ENCODE results near the gene PTGFRN.
"Not testable (repeated sequence)": the region's sequence is repeated elsewhere in the genome, so short reads cannot be mapped to it uniquely, and the experiment has no call there.

PTGFRN gene

DNA sequence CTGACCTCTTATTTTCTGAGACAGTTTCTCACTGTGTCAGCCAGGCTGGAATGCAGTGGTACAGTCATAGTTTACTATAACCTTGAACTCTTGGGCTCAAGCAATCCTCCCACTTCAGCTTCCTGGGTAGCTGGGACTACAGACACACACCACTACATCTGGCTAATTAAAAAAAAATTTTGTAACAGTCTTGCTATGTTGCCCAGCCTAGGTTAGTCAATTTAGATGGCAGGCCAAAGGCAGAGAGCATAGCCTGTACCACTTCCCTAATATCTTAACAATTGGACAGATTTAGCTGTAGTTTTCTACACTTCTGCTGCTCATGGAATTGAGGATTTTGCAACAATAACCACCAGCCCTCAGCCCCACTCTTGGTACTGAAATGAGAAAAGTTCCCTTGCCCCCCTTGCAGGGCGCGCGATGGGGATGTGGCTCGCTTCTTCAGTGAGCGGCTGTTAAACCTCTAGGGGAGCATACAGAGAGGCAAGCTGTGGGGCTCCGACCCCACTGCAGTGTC is 34.9 kb upstream of the PTGFRN start:
- Histone ChIP-seq H3K9me3 (ENCODE audit: control insufficient read depth in 2 of 2, low read length in 2 of 2) (no peaks in the 10 kb centered on the region), H3K27me3 (ENCODE audit: control insufficient read depth in 2 of 2, insufficient read depth in 2 of 2, low read length in 2 of 2) (peaks cover 0 to 3% of the 10 kb centered on the region in 2 donors), H3K27ac (ENCODE audit: low read depth in 2 of 2, low read length in 2 of 2) (no peak overlapping the region), H3K4me1 (ENCODE audit: control insufficient read depth in 2 of 2, insufficient read depth in 2 of 2, low read length in 2 of 2) (peaks cover 6 to 20% of the 10 kb centered on the region in 2 donors), H3K4me3 (ENCODE audit: low read length in 2 of 2) (no peak overlapping the region), H3K36me3 (ENCODE audit: control insufficient read depth in 2 of 2, insufficient read depth in 2 of 2, low read length in 2 of 2) (no peaks in the 10 kb centered on the region), H3K9ac (ENCODE audit: low read depth in 1 of 2, low read length in 2 of 2) (no peak overlapping the region)

DNA sequence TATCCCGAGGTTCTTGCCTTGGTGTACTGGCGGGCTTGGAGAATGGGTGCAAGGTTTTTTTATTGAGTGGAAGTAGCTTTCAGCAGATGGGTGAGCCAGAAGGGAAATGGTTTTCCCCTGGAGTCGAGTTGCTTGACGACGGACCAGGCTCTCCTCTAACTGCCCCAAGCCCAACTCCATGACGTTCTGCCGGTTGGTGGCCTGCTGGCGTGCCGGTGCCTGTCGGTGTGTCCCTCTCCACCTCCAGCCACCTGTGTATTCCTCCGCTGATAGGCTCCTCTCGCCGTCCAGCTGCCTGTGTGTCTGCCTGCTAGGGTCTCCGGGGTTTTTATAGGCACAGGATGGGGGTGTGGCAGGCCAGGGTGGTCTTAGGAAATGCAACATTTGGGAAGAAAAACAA is 34.3 kb upstream of the PTGFRN start:
- Histone ChIP-seq H3K9me3 (ENCODE audit: control insufficient read depth in 2 of 2, low read length in 2 of 2) (no peaks in the 10 kb centered on the region), H3K9ac (ENCODE audit: low read depth in 1 of 2, low read length in 2 of 2) (no peak overlapping the region), H3K27ac (ENCODE audit: low read depth in 2 of 2, low read length in 2 of 2) (no peak overlapping the region), H3K4me1 (ENCODE audit: control insufficient read depth in 2 of 2, insufficient read depth in 2 of 2, low read length in 2 of 2) (peaks cover 6 to 17% of the 10 kb centered on the region in 2 donors), H3K27me3 (ENCODE audit: control insufficient read depth in 2 of 2, insufficient read depth in 2 of 2, low read length in 2 of 2) (peaks cover 0 to 3% of the 10 kb centered on the region in 2 donors), H3K4me3 (ENCODE audit: low read length in 2 of 2) (no peak overlapping the region), H3K36me3 (ENCODE audit: control insufficient read depth in 2 of 2, insufficient read depth in 2 of 2, low read length in 2 of 2) (no peaks in the 10 kb centered on the region)

- not testable (repeated sequence) for H3K9ac ChIP-seq (ENCODE audit: low read depth in 1 of 2, low read length in 2 of 2); H3K27ac ChIP-seq (ENCODE audit: low read depth in 2 of 2, low read length in 2 of 2); H3K27me3 ChIP-seq (ENCODE audit: control insufficient read depth in 2 of 2, insufficient read depth in 2 of 2, low read length in 2 of 2); H3K4me3 ChIP-seq (ENCODE audit: low read length in 2 of 2); H3K36me3 ChIP-seq (ENCODE audit: control insufficient read depth in 2 of 2, insufficient read depth in 2 of 2, low read length in 2 of 2); H3K9me3 ChIP-seq (ENCODE audit: control insufficient read depth in 2 of 2, low read length in 2 of 2)
- H3K4me1 ChIP-seq (ENCODE audit: control insufficient read depth in 2 of 2, insufficient read depth in 2 of 2, low read length in 2 of 2): peaks cover 6 to 13% of the 10 kb centered on the region in 2 donors
Measured at GRCh38 chr1:116875946-116876345, 33.8 kb upstream of the PTGFRN start.

GRCh38 chr1:116877141-116877818 is 32.4 kb upstream of the PTGFRN start:
- Histone ChIP-seq H3K4me1 (ENCODE audit: control insufficient read depth in 2 of 2, insufficient read depth in 2 of 2, low read length in 2 of 2) (peaks cover 6 to 13% of the 10 kb centered on the region in 2 donors), H3K27me3 (ENCODE audit: control insufficient read depth in 2 of 2, insufficient read depth in 2 of 2, low read length in 2 of 2) (peaks cover 0 to 3% of the 10 kb centered on the region in 2 donors), H3K9ac (ENCODE audit: low read depth in 1 of 2, low read length in 2 of 2) (no peak overlapping the region), H3K36me3 (ENCODE audit: control insufficient read depth in 2 of 2, insufficient read depth in 2 of 2, low read length in 2 of 2) (no peaks in the 10 kb centered on the region), H3K27ac (ENCODE audit: low read depth in 2 of 2, low read length in 2 of 2) (peak overlapping the region in 1 of 2 donors; percentile 34), H3K4me3 (ENCODE audit: low read length in 2 of 2) (no peak overlapping the region), H3K9me3 (ENCODE audit: control insufficient read depth in 2 of 2, low read length in 2 of 2) (no peaks in the 10 kb centered on the region)

GRCh38 chr1:116878804-116879477 is 30.8 kb upstream of the PTGFRN start:
- peak overlapping the region; percentile 34 to 58 for H3K4me3 ChIP-seq (ENCODE audit: low read length in 2 of 2)
- no peak overlapping the region for H3K9ac ChIP-seq (ENCODE audit: low read depth in 1 of 2, low read length in 2 of 2)
- H3K4me1 ChIP-seq (ENCODE audit: control insufficient read depth in 2 of 2, insufficient read depth in 2 of 2, low read length in 2 of 2): peaks cover 6 to 13% of the 10 kb centered on the region in 2 donors
- H3K36me3 ChIP-seq (ENCODE audit: control insufficient read depth in 2 of 2, insufficient read depth in 2 of 2, low read length in 2 of 2): no peaks in the 10 kb centered on the region
- peaks cover 0 to 2% of the 10 kb centered on the region in 2 donors for H3K27me3 ChIP-seq (ENCODE audit: control insufficient read depth in 2 of 2, insufficient read depth in 2 of 2, low read length in 2 of 2)
- no peak overlapping the region for H3K27ac ChIP-seq (ENCODE audit: low read depth in 2 of 2, low read length in 2 of 2)
- no peaks in the 10 kb centered on the region for H3K9me3 ChIP-seq (ENCODE audit: control insufficient read depth in 2 of 2, low read length in 2 of 2)

- peaks cover 6 to 13% of the 10 kb centered on the region in 2 donors for H3K4me1 ChIP-seq (ENCODE audit: control insufficient read depth in 2 of 2, insufficient read depth in 2 of 2, low read length in 2 of 2)
- H3K4me3 ChIP-seq (ENCODE audit: low read length in 2 of 2): no peak overlapping the region
- H3K27me3 ChIP-seq (ENCODE audit: control insufficient read depth in 2 of 2, insufficient read depth in 2 of 2, low read length in 2 of 2): no peaks in the 10 kb centered on the region
- no peak overlapping the region for H3K27ac ChIP-seq (ENCODE audit: low read depth in 2 of 2, low read length in 2 of 2)
- no peak overlapping the region for H3K9ac ChIP-seq (ENCODE audit: low read depth in 1 of 2, low read length in 2 of 2)
- H3K9me3 ChIP-seq (ENCODE audit: control insufficient read depth in 2 of 2, low read length in 2 of 2): no peaks in the 10 kb centered on the region
- no peaks in the 10 kb centered on the region for H3K36me3 ChIP-seq (ENCODE audit: control insufficient read depth in 2 of 2, insufficient read depth in 2 of 2, low read length in 2 of 2)
Measured at GRCh38 chr1:116879478-116880133, 30.1 kb upstream of the PTGFRN start.

DNA sequence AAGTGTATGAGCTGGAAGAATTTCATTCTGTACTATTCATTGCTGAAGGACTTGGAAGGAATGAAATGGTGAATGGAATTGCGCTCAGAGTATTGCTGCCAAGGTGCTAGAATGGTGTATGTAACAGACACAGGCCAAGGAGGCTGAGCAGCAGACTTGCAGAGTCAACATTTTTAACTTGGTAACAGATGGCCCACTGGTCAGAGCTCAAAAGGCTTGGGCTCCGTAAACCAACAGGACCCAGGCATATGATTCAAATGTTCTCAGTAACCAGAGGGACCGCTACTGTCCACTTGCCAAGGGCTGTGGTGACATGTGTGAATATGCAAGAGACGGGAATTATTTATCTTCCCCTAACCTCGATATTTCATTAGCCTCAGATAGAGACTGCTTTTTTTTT is 28.8 kb upstream of the PTGFRN start:
- H3K4me3 ChIP-seq (ENCODE audit: low read length in 2 of 2): no peak overlapping the region
- H3K9ac ChIP-seq (ENCODE audit: low read depth in 1 of 2, low read length in 2 of 2): no peak overlapping the region
- no peaks in the 10 kb centered on the region for H3K36me3 ChIP-seq (ENCODE audit: control insufficient read depth in 2 of 2, insufficient read depth in 2 of 2, low read length in 2 of 2)
- no peaks in the 10 kb centered on the region for H3K9me3 ChIP-seq (ENCODE audit: control insufficient read depth in 2 of 2, low read length in 2 of 2)
- H3K27me3 ChIP-seq (ENCODE audit: control insufficient read depth in 2 of 2, insufficient read depth in 2 of 2, low read length in 2 of 2): no peaks in the 10 kb centered on the region
- H3K4me1 ChIP-seq (ENCODE audit: control insufficient read depth in 2 of 2, insufficient read depth in 2 of 2, low read length in 2 of 2): peaks cover 6 to 13% of the 10 kb centered on the region in 2 donors
- no peak overlapping the region for H3K27ac ChIP-seq (ENCODE audit: low read depth in 2 of 2, low read length in 2 of 2)

DNA sequence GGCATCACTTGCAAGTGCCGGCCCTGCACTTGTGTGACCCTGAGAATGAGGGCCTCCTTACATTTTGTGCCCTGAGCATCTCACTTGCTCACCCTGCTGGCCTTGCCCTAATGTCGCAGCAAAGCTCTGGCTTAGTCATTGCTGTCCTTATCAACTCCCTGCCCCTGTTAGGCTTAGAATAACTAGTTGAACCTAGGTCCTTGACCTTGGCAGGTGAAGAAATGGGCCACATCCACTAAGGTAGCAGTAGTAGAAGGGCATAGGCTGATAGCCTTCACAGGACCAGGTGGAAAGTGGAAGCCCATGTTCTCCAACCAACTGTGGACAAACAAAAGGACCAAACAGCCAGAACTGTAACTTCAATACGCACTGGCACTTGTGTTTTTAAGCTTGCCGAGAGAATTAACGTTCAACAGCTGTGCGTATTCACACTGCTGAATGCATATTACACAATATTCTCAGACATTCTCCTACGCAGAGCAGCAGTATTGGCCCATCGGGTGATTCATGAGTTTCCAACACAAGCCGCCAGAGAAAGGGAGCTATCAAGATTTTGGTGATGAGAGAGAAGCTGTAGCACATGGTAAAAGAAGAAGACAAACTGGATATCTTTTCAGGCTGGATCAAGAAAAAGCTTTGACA is 27.7 kb upstream of the PTGFRN start:
- H3K9me3 ChIP-seq (ENCODE audit: control insufficient read depth in 2 of 2, low read length in 2 of 2): no peaks in the 10 kb centered on the region
- H3K27me3 ChIP-seq (ENCODE audit: control insufficient read depth in 2 of 2, insufficient read depth in 2 of 2, low read length in 2 of 2): no peaks in the 10 kb centered on the region
- H3K27ac ChIP-seq (ENCODE audit: low read depth in 2 of 2, low read length in 2 of 2): peak overlapping the region; percentile 1 to 20
- H3K36me3 ChIP-seq (ENCODE audit: control insufficient read depth in 2 of 2, insufficient read depth in 2 of 2, low read length in 2 of 2): no peaks in the 10 kb centered on the region
- H3K4me3 ChIP-seq (ENCODE audit: low read length in 2 of 2): no peak overlapping the region
- H3K9ac ChIP-seq (ENCODE audit: low read depth in 1 of 2, low read length in 2 of 2): no peak overlapping the region
- peaks cover 6 to 13% of the 10 kb centered on the region in 2 donors for H3K4me1 ChIP-seq (ENCODE audit: control insufficient read depth in 2 of 2, insufficient read depth in 2 of 2, low read length in 2 of 2)

- Histone ChIP-seq H3K27me3 (ENCODE audit: control insufficient read depth in 2 of 2, insufficient read depth in 2 of 2, low read length in 2 of 2) (no peaks in the 10 kb centered on the region), H3K36me3 (ENCODE audit: control insufficient read depth in 2 of 2, insufficient read depth in 2 of 2, low read length in 2 of 2) (no peaks in the 10 kb centered on the region), H3K27ac (ENCODE audit: low read depth in 2 of 2, low read length in 2 of 2) (no peak overlapping the region), H3K9ac (ENCODE audit: low read depth in 1 of 2, low read length in 2 of 2) (no peak overlapping the region), H3K4me3 (ENCODE audit: low read length in 2 of 2) (no peak overlapping the region), H3K9me3 (ENCODE audit: control insufficient read depth in 2 of 2, low read length in 2 of 2) (no peaks in the 10 kb centered on the region), H3K4me1 (ENCODE audit: control insufficient read depth in 2 of 2, insufficient read depth in 2 of 2, low read length in 2 of 2) (peaks cover 6 to 10% of the 10 kb centered on the region in 2 donors)
Measured at GRCh38 chr1:116882866-116883265, 26.9 kb upstream of the PTGFRN start.
